ENCODE measurements around the gene RAG2.

DNA sequence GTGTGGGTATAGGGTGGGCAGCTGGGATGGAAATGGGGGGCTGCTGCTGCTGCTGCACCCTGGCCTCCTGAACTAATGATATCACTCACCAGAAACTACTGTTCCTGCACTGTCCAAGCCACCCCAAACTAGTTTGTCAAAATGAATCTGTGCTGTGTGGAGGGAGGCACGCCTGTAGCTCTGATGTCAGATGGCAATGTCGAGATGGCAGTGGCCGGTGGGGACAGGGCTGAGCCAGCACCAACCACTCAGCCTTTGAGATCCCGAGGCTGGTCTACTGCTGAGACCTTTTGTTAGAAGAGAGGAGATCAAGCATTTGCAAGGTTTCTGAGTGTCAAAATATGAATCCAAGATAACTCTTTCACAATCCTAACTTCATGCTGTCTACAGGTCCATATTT lies 28.9 kb downstream of the RAG2 start:
- TF ChIP-seq ARNTL (CRISPR knock-in tag; IDR thresholded peaks at IDR 0.05; ENCODE audit: borderline replicate concordance, low read depth) (no peak), RARB (CRISPR knock-in tag; IDR thresholded peaks at IDR 0.05) (no peak), CSDC2 (CRISPR knock-in tag; IDR thresholded peaks at IDR 0.05) (no peak), SNAI2 (CRISPR knock-in tag; IDR thresholded peaks at IDR 0.05) (no peak), ZFP3 (CRISPR knock-in tag; IDR thresholded peaks at IDR 0.05) (no peak), ZC3H10 (CRISPR knock-in tag; IDR thresholded peaks at IDR 0.05) (no peak), PPARA (CRISPR knock-in tag; IDR thresholded peaks at IDR 0.05; ENCODE audit: borderline replicate concordance) (no peak), ZFP30 (CRISPR knock-in tag; IDR thresholded peaks at IDR 0.05) (no peak), ZNF8 (CRISPR knock-in tag; IDR thresholded peaks at IDR 0.05) (no peak)
- TF ChIP-seq, protein P1, sequence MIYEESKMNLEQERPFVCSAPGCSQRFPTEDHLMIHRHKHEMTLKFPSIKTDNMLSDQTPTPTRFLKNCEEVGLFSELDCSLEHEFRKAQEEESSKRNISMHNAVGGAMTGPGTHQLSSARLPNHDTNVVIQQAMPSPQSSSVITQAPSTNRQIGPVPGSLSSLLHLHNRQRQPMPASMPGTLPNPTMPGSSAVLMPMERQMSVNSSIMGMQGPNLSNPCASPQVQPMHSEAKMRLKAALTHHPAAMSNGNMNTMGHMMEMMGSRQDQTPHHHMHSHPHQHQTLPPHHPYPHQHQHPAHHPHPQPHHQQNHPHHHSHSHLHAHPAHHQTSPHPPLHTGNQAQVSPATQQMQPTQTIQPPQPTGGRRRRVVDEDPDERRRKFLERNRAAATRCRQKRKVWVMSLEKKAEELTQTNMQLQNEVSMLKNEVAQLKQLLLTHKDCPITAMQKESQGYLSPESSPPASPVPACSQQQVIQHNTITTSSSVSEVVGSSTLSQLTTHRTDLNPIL (CRISPR knock-in tag; IDR thresholded peaks at IDR 0.05; ENCODE audit: low read depth), result no peak
- TF ChIP-seq, protein P2, sequence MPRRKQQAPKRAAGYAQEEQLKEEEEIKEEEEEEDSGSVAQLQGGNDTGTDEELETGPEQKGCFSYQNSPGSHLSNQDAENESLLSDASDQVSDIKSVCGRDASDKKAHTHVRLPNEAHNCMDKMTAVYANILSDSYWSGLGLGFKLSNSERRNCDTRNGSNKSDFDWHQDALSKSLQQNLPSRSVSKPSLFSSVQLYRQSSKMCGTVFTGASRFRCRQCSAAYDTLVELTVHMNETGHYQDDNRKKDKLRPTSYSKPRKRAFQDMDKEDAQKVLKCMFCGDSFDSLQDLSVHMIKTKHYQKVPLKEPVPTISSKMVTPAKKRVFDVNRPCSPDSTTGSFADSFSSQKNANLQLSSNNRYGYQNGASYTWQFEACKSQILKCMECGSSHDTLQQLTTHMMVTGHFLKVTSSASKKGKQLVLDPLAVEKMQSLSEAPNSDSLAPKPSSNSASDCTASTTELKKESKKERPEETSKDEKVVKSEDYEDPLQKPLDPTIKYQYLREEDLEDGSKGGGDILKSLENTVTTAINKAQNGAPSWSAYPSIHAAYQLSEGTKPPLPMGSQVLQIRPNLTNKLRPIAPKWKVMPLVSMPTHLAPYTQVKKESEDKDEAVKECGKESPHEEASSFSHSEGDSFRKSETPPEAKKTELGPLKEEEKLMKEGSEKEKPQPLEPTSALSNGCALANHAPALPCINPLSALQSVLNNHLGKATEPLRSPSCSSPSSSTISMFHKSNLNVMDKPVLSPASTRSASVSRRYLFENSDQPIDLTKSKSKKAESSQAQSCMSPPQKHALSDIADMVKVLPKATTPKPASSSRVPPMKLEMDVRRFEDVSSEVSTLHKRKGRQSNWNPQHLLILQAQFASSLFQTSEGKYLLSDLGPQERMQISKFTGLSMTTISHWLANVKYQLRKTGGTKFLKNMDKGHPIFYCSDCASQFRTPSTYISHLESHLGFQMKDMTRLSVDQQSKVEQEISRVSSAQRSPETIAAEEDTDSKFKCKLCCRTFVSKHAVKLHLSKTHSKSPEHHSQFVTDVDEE (CRISPR knock-in tag; IDR thresholded peaks at IDR 0.05), result no peak
- TF ChIP-seq, protein P3, sequence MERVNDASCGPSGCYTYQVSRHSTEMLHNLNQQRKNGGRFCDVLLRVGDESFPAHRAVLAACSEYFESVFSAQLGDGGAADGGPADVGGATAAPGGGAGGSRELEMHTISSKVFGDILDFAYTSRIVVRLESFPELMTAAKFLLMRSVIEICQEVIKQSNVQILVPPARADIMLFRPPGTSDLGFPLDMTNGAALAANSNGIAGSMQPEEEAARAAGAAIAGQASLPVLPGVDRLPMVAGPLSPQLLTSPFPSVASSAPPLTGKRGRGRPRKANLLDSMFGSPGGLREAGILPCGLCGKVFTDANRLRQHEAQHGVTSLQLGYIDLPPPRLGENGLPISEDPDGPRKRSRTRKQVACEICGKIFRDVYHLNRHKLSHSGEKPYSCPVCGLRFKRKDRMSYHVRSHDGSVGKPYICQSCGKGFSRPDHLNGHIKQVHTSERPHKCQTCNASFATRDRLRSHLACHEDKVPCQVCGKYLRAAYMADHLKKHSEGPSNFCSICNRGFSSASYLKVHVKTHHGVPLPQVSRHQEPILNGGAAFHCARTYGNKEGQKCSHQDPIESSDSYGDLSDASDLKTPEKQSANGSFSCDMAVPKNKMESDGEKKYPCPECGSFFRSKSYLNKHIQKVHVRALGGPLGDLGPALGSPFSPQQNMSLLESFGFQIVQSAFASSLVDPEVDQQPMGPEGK (CRISPR knock-in tag; IDR thresholded peaks at IDR 0.05; ENCODE audit: borderline replicate concordance), result no peak
- TF ChIP-seq, protein P4, sequence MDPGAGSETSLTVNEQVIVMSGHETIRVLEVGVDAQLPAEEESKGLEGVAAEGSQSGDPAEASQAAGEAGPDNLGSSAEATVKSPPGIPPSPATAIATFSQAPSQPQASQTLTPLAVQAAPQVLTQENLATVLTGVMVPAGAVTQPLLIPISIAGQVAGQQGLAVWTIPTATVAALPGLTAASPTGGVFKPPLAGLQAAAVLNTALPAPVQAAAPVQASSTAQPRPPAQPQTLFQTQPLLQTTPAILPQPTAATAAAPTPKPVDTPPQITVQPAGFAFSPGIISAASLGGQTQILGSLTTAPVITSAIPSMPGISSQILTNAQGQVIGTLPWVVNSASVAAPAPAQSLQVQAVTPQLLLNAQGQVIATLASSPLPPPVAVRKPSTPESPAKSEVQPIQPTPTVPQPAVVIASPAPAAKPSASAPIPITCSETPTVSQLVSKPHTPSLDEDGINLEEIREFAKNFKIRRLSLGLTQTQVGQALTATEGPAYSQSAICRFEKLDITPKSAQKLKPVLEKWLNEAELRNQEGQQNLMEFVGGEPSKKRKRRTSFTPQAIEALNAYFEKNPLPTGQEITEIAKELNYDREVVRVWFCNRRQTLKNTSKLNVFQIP (CRISPR knock-in tag; IDR thresholded peaks at IDR 0.05; ENCODE audit: borderline replicate concordance, low read depth), result no peak
